Activated T-helper 1 cell treated with anti-CD3 and anti-CD28 coated beads, Interleukin-2, amount 50 U/mL, for 16 hours (primary cell): ENCODE results near the gene RRP1B.

ENCODE experiments used
- DNase-seq, 2 donors: peaks; one replicate each; pipeline ENCODE4 v3.0.0-alpha.2; 2020; ENCODE audit warnings: low read depth in 1 of 2, low spot score in 1 of 2

The RRP1B gene

GRCh38 chr21:43739621-43740435 lies 80.5 kb downstream of the RRP1B start:
- DNase-seq = no peak

GRCh38 chr21:43740497-43741156 lies 81.3 kb downstream of the RRP1B start:
- no peak for DNase-seq

- no peak for DNase-seq
These were observed 82.2 kb downstream of the RRP1B start for GRCh38 chr21:43741423-43742096.

DNA sequence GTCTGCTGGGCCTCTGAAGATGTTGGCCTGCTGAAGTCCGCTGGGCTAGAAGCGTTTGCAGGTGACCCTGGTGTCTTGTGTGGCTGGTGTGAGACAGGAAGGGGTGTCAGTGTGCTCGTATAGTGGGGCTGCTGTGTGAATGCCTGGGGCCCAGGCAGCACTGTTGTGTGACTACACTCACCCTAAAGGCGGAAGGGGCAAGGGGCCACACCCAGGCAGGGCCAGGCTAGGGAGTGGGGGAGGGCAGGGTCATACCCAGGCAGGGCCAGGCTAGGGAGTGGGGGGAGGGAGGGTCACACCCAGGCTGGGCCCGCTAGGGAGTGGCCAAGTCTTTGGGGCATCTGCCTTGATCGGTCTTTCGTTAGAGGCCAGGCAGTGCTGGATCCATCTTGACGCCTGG lies 84.6 kb downstream of the RRP1B start:
- DNase-seq = no peak

DNA sequence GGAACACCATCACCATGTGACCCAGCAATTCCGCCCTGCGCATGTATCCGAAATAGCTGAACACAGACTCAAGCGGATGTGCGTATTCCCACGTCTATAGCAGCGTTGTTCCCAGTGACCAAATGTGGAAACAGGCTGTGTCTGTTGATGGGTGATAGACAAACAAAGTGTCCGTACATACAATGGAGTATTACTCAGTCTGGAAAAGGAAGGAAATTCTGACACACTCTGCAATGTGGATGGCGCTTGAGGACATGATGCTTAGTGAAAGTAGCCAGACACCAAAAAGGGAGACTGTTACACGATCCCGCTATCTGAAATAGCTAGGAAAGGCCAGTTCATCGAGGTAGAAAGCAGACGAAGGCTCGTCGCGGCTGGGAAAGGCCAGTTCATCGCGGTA lies 85.4 kb downstream of the RRP1B start:
- no peak for DNase-seq
